GM19238 (cell line): Measurements from ENCODE around the gene RCN2.
"Not testable (repeated sequence)": the region's sequence is repeated elsewhere in the genome, so short reads cannot be mapped to it uniquely, and the experiment has no call there.

ENCODE experiments used
- DNase-seq: peaks from one replicate; pipeline ENCODE4 v3.0.0; 2011; ENCODE audit warnings: low spot score; ENCODE audit not compliant: insufficient read length

Gene RCN2, protein sequence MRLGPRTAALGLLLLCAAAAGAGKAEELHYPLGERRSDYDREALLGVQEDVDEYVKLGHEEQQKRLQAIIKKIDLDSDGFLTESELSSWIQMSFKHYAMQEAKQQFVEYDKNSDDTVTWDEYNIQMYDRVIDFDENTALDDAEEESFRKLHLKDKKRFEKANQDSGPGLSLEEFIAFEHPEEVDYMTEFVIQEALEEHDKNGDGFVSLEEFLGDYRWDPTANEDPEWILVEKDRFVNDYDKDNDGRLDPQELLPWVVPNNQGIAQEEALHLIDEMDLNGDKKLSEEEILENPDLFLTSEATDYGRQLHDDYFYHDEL

DNA sequence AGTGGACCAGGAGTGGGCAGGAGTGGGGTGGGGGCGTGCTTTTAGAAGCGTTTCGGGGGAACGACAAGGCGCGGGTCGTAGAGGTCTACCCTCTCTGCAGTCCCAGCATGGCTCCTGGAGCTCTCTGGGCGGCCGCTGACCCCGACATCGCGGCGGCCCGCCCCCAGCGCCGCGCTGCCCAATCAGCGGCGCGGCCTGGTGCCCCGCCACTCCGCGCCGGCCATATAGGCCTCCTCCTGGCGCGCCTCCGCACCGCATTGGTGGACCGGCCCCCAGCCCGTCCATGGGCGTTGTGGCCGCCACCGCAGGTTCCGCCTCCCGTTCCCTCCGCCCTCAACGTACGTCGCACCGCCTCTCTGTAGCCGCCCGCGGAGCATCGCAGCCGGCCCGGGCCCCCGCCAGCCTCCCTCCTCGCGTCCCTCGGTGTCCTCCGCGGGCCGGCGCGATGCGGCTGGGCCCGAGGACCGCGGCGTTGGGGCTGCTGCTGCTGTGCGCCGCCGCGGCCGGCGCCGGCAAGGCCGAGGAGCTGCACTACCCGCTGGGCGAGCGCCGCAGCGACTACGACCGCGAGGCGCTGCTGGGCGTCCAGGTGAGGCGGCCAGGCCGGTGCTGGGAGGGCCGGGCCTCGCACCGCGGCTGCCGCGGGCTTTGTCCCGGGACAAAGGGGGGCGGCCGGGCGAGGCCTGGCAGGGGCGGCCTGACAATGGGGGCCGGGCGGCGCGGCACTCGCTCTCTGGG, at the start of gene RCN2:
Gene RCN2, plus strand, starts transcription at position 353 of the 738 bp plus-strand sequence. Its CDS starts 93 bp downstream, at position 446.
- peak; percentile 90 for DNase-seq

GRCh38 chr15:76885212-76885611, 46.3 kb upstream of the RCN2 start:
- no peak for DNase-seq

DNA sequence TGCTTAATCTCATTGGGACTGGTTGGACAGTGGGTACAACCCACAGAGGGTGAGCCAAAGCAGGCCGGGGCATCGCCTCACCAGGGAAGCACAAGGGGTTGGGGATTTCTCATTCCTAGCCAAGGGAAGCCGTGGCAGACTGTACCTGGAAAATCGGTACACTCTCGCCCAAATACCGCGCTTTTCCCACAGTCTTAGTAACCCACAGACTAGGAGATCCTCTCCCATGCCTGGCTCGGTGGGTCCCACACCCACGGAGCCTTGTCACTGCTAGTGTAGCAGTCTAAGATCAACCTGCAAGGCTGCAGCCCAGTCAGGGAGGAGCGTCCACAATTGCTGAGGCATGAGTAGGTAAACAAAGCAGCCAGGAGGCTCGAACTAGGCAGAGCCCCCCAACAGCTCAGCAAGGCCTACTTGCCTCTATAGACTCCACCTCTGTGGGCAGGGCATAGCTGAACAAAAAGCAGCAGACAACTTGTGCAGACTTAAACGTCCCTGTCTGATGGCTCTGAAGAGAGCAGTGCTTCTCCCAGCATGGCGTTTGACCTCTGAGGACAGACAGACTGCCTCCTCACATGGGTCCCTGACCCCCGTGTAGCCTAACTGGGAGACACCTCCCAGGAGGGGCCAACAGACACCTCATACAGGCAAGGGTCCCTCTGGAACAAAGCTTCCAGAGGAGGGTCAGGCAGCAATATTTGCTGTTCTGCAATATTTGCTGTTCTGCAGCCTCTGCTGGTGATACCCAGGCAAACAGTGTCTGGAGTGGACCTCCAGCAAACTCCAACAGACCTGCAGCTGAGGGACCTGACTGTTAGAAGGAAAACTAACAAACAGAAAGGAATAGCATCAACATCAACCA, 44.0 kb upstream of the RCN2 start:
- not testable (repeated sequence) for DNase-seq

DNA sequence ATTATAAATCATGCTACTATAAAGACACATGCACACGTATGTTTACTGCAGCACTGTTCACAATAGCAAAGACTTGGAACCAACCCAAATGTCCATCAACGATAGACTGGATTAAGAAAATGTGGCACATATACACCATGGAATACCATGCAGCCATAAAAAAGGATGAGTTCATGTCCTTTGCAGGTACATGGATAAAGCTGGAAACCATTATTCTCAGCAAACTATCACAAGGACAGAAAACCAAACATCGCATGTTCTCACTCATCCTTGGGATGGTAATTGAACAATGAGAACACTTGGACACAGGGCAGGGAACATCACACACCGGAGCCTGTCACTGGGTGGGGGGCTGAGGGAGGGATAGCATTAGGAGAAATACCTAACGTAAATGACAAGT, 38.7 kb upstream of the RCN2 start:
- DNase-seq = not testable (repeated sequence)

- DNase-seq = no peak
Observed at GRCh38 chr15:76894174-76894573, 37.4 kb upstream of the RCN2 start.

DNA sequence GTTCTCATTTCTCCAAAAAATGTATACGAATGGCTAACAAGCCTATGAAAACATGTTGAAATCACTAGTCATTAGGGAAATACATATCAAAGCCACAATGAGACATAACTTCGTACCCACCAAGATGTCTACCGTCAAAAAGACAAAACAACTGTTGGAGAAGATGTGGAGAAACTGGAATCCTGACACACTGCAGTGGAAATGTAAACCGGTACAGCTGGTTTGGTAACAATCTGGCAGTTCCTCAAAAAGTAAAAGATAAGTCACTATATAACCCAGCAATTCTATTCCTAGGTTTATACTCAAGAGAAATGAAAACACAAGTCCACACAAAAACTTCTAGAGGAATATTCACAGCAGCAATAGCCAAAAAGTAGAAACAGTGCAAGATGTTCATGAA, 33.4 kb upstream of the RCN2 start:
- DNase-seq = no peak

DNA sequence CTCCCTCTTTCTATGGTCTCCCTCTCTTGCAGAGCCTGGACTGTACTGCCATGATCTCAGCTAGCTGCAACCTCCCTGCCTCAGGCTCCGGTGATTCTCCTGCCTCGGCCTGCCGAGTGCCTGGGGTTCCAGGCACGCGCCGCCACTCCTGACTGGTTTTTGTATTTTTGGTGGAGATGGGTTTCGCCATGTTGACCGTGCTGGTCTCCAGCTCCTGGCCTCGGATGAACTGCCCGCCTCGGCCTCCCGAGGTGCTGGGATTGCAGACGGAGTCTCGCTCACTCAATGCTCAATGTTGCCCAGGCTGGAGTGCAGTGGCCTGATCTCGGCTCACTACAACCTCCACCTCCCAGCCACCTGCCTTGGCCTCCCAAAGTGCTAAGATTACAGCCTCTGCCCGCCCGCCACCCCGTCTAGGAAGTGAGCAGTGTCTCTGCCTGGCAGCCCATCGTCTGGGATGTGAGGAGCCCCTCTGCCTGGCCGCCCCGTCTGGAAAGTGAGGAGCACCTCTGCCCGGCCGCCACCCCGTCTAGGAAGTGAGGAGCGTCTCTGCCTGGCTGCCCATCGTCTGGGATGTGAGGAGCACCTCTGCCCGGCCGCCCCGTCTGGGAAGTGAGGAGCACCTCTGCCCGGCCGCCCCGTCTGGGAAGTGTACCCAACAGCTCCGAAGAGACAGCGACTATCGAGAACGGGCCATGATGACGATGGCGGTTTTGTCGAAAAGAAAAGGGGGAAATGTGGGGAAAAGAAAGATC, 32.2 kb upstream of the RCN2 start:
- DNase-seq = not testable (repeated sequence)

DNA sequence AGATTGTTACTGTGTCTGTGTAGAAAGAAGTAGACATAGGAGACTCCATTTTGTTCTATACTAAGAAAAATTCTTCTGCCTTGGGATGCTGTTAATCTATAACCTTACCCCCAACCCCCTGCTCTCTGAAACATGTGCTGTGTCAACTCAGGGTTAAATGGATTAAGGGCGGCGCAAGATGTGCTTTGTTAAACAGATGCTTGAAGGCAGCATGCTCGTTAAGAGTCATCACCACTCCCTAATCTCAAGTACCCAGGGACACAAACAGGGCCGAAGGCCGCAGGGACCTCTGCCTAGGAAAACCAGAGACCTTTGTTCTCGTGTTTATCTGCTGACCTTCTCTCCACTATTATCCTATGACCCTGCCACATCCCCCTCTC, 31.6 kb upstream of the RCN2 start:
- not testable (repeated sequence) for DNase-seq

- no peak for DNase-seq
Observed at GRCh38 chr15:76901965-76902364, 29.6 kb upstream of the RCN2 start.

DNA sequence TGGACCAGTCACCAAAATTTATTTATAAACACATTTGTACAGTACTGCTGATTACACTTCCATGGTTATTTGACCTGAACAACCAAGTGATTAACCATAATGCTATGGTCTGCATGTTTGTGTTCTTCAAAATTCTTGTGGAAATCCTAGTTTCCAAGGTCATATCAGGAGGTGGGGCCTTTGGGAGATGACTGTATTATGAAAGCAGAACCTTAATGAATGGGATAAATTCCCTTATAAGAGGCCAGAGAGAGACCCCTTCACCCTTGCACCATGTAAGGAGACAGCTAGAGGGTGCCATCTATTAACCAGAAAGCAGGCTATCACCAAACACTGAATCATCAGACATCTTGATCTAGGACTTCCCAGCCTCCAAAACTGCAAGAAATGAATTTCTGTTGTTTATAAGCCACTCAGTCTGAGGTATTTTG, 28.3 kb upstream of the RCN2 start:
- DNase-seq = no peak

DNA sequence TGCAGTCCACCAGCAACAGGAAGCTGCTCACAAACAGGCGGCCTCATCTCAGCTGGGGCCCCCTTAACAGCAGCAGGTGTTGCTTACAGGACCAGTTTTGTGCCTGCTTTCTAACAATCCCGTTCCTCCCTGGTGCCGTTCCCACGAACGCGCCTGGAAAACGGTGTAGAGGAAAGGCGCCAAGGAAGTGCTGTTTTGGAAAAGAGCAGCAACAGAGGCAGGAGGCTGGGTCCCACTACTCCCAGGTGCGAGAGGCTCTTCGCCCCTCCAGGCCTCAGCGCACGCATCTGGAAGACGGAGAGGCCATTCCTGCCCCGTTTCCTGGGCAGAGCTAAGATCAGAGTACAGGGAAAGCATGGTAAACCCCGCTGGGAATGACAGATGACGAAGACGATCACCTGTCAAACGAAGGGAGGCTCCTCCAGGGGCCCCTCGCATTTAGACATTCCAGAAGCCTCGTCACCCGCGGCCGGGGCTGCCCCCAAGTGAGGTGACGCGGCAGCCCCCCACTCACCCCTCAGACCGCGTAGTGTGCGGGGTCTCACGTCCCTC, 27.0 kb upstream of the RCN2 start:
- DNase-seq = no peak

- DNase-seq = peak; percentile 88
Observed at GRCh38 chr15:76905013-76905839, 26.3 kb upstream of the RCN2 start, which contains the start of gene SCAPER. Gene SCAPER (minus strand): TSS chr15:76905340. CDS start chr15:76883817, 21,523 bp downstream.

DNA sequence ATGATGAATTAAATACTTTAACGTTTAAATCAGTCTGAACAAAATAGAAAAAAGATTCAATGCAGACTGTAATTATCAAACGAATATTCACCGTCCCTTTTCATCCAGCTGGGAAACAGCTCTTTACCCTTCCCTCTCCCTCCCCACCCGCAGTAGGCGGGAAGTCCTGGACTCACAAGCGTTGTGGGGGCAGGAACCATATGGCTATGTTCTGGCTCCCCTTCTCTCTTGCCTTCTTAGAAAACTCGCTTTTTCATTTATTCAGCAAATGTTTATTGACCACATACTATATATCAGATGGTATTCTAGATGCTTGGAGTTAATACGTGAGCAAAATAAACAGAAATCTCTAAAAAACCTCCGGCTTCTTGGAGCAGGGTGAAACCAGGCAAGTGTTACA, 25.7 kb upstream of the RCN2 start:
- DNase-seq = no peak

GRCh38 chr15:76912430-76912829, 19.1 kb upstream of the RCN2 start:
- DNase-seq = no peak

DNA sequence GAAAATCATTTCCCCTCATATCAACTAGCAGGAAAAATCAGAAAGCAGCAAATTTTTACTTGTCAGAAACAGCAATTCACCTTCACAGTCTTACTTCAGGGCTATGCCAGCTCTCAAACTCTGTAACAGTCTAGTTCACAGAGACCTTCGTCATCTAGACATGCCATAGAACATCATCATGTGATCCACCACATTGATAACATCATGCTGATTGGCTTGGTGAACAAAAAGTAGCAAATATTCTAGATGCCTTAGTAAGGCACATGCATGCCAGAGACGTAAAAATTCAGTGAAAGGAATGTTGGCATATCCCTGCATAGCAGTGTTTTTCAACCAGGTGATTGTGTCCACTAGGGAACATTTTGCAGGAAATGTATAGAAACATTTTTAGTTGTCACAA, 17.8 kb upstream of the RCN2 start:
- no peak for DNase-seq

- DNase-seq = no peak
Observed at GRCh38 chr15:76916369-76916768, 15.2 kb upstream of the RCN2 start.

DNA sequence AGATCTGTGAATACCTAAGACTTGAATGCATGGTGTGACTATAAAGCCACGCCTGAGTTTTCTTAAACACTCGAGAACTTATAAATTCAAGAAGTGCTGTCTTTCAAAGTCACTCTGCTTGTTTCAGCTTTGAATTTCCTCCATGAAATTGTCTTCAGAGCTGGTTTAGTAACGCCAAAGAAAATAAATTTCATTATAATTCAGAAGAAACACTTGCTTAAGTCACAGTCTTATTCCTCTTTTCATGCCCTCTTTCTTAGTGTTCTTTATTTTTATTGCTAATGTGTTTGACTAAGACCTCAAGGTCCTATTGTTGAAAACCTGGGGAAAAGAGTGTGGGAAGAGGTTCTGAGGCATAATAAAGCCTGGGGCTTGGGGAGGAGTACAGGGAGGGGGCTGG, 3.3 kb upstream of the RCN2 start:
- DNase-seq = no peak

GRCh38 chr15:76929011-76929760, 2.4 kb upstream of the RCN2 start:
- no peak for DNase-seq

DNA sequence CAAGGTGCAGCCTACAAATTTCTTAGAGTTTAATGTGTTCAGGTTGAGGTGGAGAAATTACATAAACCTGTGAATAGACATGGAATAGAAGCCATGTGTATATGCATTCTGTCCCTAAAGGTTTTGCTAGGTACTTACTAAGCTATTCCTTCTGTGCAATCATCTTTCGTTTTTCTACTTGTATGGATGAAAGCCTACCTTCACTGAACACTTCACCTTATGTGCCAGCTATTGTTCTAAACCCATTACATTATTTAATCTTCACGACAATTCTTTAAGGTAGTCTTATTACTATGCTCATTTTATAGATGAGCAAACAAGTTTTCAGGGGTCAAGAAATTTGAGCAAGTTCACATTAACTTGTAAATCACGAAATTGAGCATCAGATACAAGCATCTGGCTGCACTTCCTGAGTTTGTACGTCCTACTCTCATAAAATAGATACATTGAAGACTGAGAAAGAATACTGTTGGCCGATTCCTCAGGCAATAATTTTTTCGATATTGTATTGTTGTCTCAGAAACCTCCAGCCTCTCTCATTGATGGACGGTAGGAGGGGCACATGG, 635 bp upstream of the RCN2 start:
- no peak for DNase-seq
